Panc1 (cell line): ENCODE results near the gene GYG2.

ENCODE experiments used
- POLR2AphosphoS5 ChIP-seq: IDR thresholded peaks from 2 replicates; pipeline ENCODE4 v1.6.1; 2012; ENCODE audit warnings: mild to moderate bottlenecking, low read depth, low read length, moderate library complexity
- REST ChIP-seq, 2 experiments: IDR thresholded peaks; 2 replicates each; pipeline ENCODE4 v1.6.1; 2011 to 2012; ENCODE audit warnings: low read depth in 2 of 2, control low read depth in 1 of 2, low read length in 1 of 2, mild to moderate bottlenecking in 1 of 2, moderate library complexity in 1 of 2; ENCODE audit not compliant: insufficient read depth in 1 of 2
- SIN3A ChIP-seq: IDR thresholded peaks from 2 replicates; pipeline ENCODE4 v1.6.1; 2012; ENCODE audit warnings: low read depth, mild to moderate bottlenecking, low read length, moderate library complexity, borderline replicate concordance; ENCODE audit not compliant: insufficient read depth
- TCF7L2 ChIP-seq: IDR thresholded peaks from 2 replicates; pipeline ENCODE4 v1.6.1; 2011; ENCODE audit warnings: mild to moderate bottlenecking, low read depth, low read length, inconsistent platforms
- TF ChIP-seq, protein P1 (sequence below): fragments of 450-650 bp; IDR thresholded peaks from 2 replicates; pipeline ENCODE4 v1.5.1; 2017; ENCODE audit warnings: mild to moderate bottlenecking

DNA sequence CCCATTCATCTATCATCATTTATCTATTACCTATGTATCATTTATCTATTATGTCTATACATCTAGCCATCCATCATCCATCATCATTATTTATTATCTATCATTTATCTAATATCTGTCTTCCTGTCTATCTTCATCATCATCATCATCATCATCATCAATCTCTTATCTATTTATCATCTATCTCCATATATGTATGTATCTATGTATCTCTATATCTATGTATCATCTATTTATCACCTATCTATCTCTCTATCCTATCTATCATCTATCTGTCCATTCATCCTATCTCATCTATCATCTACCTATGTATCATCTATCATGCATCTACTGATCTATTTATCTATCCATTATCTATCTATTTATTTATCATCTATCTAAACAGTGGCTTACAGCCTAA, 3.8 kb upstream of the GYG2 start:
- TF ChIP-seq, protein P1, sequence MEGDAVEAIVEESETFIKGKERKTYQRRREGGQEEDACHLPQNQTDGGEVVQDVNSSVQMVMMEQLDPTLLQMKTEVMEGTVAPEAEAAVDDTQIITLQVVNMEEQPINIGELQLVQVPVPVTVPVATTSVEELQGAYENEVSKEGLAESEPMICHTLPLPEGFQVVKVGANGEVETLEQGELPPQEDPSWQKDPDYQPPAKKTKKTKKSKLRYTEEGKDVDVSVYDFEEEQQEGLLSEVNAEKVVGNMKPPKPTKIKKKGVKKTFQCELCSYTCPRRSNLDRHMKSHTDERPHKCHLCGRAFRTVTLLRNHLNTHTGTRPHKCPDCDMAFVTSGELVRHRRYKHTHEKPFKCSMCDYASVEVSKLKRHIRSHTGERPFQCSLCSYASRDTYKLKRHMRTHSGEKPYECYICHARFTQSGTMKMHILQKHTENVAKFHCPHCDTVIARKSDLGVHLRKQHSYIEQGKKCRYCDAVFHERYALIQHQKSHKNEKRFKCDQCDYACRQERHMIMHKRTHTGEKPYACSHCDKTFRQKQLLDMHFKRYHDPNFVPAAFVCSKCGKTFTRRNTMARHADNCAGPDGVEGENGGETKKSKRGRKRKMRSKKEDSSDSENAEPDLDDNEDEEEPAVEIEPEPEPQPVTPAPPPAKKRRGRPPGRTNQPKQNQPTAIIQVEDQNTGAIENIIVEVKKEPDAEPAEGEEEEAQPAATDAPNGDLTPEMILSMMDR = no peak
- TF ChIP-seq SIN3A = no peak
- TF ChIP-seq POLR2AphosphoS5 = no peak
- TF ChIP-seq REST (IDR thresholded peaks at IDR 0.05; ENCODE audit: insufficient read depth in 1 of 2, low read depth in 2 of 2, low read length in 1 of 2) = no peak
- TF ChIP-seq TCF7L2 = no peak
